Measurements from ENCODE around the gene OPN3. TPM values are rescaled to one million over a fixed set of nuclear protein-coding genes. Genes with fewer than 3 reads are reported as not detected.

Gene OPN3
- total and polyA plus RNA-seq, 9 of the 15 experiments (the other 6 are each of a cell fraction or from before 2014, with no cell fraction given), result 4.2 to 34.6 (median 17.0) TPM

GRCh38 chr1:241557031-241557430 is 83.1 kb downstream of the OPN3 start (continued):
- TF ChIP-seq CBX8 (IDR thresholded peaks at IDR 0.05; ENCODE audit: borderline replicate concordance, extremely low read depth, low read depth, low read length, poor library complexity, severe bottlenecking), result no peak
- no peak for TF ChIP-seq ZNF280A (IDR thresholded peaks at IDR 0.05; ENCODE audit: low read depth, partially characterized antibody)
- TF ChIP-seq U2AF2 (optimal IDR thresholded peaks at IDR 0.05; ENCODE audit: low read depth, low read length), result no peak

GRCh38 chr1:241555526-241555925 is 84.6 kb downstream of the OPN3 start:
- ChIA-PET POLR2A (interaction anchor here (0.6 to 1.3 kb wide), 3 partner anchors 10 to 405 kb away, joined by 3 to 5 read pairs (median 3); no protein-coding TSS in a partner anchor), CTCF (ENCODE audit: low intra/inter-chr PET ratio) (no interaction called here)
- peaks cover 0 to 9% of the 10 kb centered on the region in 2 experiments; a peak in 2 of 5 replicates for H3K4me1 ChIP-seq (replicated peaks in 1 of 2; ENCODE audit: control insufficient read depth in 2 of 2, insufficient read depth in 2 of 2, low read length in 2 of 2)
- peaks cover 6 to 9% of the 10 kb centered on the region in 2 experiments; a peak in 2 of 5 replicates for H3K27me3 ChIP-seq (ENCODE audit: control insufficient read depth in 2 of 2, insufficient read depth in 2 of 2, low read length in 2 of 2)
- H2AFZ ChIP-seq (ENCODE audit: low read depth, low read length), result no peak overlapping the region
- no peak overlapping the region for H3K4me3 ChIP-seq
- no TSS peak for BruUV-seq (replicated peaks)
- H3K9ac ChIP-seq (ENCODE audit: insufficient read depth in 1 of 2, low read depth in 2 of 2, low read length in 2 of 2), result no peak overlapping the region
- H4K20me1 ChIP-seq (replicated peaks; ENCODE audit: control insufficient read depth, insufficient read depth, low read length), result no peaks in the 10 kb centered on the region
- in situ Hi-C loops (cut with MboI), result no loop called here
- H3K36me3 ChIP-seq (ENCODE audit: control insufficient read depth, insufficient read depth, low read length), result no peaks in the 10 kb centered on the region
- no peaks in the 10 kb centered on the region for H3K9me3 ChIP-seq (replicated peaks; ENCODE audit: control insufficient read depth, insufficient read depth, low read depth, low read length)
- no peaks in the 10 kb centered on the region for H3K9me1 ChIP-seq (ENCODE audit: control insufficient read depth, insufficient read depth, low read length)
- intact Hi-C loops (cut with micrococcal nuclease), result no loop called here
- H3K27ac ChIP-seq (ENCODE audit: extremely low read depth, low read depth, low read length), result no peak overlapping the region
- no peak for FAIRE-seq
- no peak for DNase-seq (ENCODE audit: extremely low read depth in 1 of 4, low spot score in 3 of 4)
- WGBS (ENCODE audit: insufficient coverage, low coverage, missing lambda C conversion rate), result 12% methylated on average over 3 of the region's 3 CpGs
- ATAC-seq, result no peak
- no peaks in the 10 kb centered on the region for H3K79me2 ChIP-seq (ENCODE audit: control insufficient read depth, insufficient read depth, low read length)
- no peak overlapping the region for H3K4me2 ChIP-seq (ENCODE audit: insufficient read depth, low read length)
- TF ChIP-seq PBX2 (CRISPR knock-in tag; IDR thresholded peaks at IDR 0.05; ENCODE audit: low read depth), result no peak
- TF ChIP-seq PBX2 (tag; conservative IDR thresholded peaks at IDR 0.05; ENCODE audit: low read depth), result peak; percentile 47; the same call in 1 of the 2 replicates
- TF ChIP-seq MEIS2 (IDR thresholded peaks at IDR 0.05; ENCODE audit: partially characterized antibody), result peak; percentile 65
- TF ChIP-seq, protein P1, sequence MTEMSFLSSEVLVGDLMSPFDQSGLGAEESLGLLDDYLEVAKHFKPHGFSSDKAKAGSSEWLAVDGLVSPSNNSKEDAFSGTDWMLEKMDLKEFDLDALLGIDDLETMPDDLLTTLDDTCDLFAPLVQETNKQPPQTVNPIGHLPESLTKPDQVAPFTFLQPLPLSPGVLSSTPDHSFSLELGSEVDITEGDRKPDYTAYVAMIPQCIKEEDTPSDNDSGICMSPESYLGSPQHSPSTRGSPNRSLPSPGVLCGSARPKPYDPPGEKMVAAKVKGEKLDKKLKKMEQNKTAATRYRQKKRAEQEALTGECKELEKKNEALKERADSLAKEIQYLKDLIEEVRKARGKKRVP (CRISPR knock-in tag; IDR thresholded peaks at IDR 0.05), result no peak
- TF ChIP-seq ZNF311 (CRISPR knock-in tag; IDR thresholded peaks at IDR 0.05), result no peak
- no peak for TF ChIP-seq ETS1 (conservative IDR thresholded peaks at IDR 0.05; ENCODE audit: control insufficient read depth, low read depth, low read length)
- TF ChIP-seq EGR1 (conservative IDR thresholded peaks at IDR 0.05), result no peak
- no peak for TF ChIP-seq ATF7 (IDR thresholded peaks at IDR 0.05)
- peak; percentile 20; the same call in 1 of the 2 replicates for TF ChIP-seq PKNOX1 (IDR thresholded peaks at IDR 0.05)
- TF ChIP-seq PCBP2 (IDR thresholded peaks at IDR 0.05; ENCODE audit: low read depth, low read length, poor library complexity, severe bottlenecking), result no peak
